CD4-positive, alpha-beta T cell treated with Interleukin-17A for 4 hours (primary cell): ENCODE results near the gene FAM81B.

ENCODE experiments used
- DNase-seq: peaks from one replicate; pipeline ENCODE4 v3.0.0-alpha.2; 2020; ENCODE audit warnings: mixed read lengths

FAM81B gene

DNA sequence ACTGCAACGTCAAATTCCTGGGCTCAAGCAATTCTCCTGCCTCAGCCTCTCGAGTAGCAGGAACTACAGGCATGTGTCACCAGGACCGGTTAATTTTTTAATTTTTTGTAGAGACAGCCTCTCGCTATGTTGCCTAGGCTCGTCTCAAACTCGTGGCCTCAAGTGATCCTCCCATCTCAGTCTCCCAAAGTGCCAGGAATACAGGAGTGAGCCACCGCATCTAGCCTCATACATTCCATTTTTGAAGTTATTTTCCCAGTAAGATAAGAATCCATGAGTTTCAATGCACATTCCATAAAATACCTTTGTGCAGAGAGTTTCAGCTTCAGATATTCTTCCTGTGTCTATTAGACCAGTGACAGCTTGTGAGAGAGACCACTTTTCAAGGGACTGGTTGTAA lies 93.3 kb downstream of the FAM81B start:
- DNase-seq = no peak

DNA sequence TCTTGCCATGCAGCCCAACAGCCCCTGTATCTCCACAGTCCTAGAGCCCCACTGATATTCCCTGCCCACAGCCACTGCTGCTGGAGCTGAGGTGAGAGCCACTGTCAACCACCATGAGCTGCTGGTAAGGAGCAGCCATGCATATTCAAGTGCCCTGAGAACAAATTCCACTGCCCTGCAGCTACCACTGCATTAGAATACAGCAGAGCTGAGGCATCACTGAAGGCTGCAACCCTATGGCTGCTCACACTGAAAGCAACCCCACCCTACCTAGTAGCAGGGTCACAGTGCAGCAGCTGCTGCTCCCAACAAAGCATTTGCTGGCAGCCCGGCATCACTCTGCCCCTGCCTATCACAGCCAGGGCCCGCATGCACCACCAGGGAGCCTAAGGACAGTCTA lies 95.0 kb downstream of the FAM81B start:
- DNase-seq = no peak

DNA sequence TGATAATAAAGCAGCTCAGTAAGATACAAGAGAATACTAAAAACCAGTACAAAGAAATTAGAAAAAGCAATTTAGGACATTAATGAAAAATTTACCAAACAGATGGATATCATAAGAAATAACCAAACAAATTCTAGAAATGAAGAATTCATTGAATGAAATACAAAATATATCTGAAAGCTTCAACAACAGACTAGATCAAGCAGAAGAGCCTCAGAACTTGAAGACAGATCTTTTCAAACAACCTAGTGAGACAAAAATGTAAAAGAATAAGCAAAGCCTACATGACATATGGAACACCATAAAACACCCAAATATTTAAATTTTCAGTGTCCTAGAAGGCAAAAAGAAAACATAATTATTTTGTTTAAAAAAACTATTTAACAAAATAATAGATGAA lies 96.7 kb downstream of the FAM81B start:
- DNase-seq = no peak
